ENCODE results near the gene LRRC8B.

DNA sequence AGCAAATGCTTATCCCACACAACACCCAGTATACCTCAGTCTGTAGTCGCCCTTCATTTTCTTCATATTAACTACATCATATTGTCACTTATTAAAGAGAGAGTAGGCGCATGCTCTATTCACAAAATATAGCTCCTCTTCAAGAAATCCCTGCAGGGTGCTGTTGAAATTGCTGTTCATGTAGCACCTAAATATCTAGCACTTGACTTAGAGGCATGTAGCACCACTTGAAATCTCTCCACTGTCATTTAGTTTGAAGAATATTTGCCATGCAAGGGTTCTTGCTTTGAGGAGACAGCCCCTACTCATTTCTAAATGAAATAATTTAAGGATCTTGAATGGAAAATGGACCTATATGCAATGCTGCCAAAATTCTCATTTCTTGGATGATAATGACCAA is 20.9 kb upstream of the LRRC8B start:
- TF ChIP-seq RFX5 (IDR thresholded peaks at IDR 0.05; ENCODE audit: borderline replicate concordance, low read depth, low read length) (no peak), CTCF (IDR thresholded peaks at IDR 0.05; ENCODE audit: control extremely low read depth in 1 of 3, insufficient read depth in 1 of 3, low read depth in 1 of 3, low read length in 3 of 3) (no peak), POLR2AphosphoS5 (IDR thresholded peaks at IDR 0.05; ENCODE audit: low read depth, low read length) (no peak)

Measured in H1 (cell line).